ENCODE measurements around the gene BNIP3.

The BNIP3 gene

DNA sequence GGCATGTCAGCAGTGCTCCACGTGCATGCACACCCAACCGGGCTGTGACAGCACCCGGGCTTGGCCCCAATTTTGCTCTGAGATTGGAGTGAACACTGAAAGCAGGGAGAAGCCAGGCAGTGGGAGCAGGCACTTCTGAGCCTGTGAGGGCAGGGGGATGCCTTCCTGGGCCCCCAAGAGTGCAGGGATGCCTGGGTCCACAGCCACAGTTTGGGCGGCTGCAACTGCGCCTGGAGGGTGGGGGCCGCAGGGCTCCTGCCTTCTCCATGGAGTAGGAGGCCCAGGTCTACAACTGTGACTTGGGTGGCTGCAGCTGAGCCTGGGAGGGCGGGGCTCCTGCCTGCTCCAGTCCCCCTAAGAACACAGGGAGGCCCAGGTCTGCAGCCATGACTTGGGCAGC lies 37.6 kb upstream of the BNIP3 start:
- H3K9me3 ChIP-seq (ENCODE audit: control insufficient read depth in 2 of 2, low read length in 2 of 2), result no peaks in the 10 kb centered on the region
- H3K27ac ChIP-seq (ENCODE audit: low read depth in 2 of 2, low read length in 2 of 2), result no peak overlapping the region
- no peak overlapping the region for H3K4me3 ChIP-seq (ENCODE audit: low read length in 2 of 2)
- H3K4me1 ChIP-seq (ENCODE audit: control insufficient read depth in 2 of 2, insufficient read depth in 2 of 2, low read length in 2 of 2), result no peaks in the 10 kb centered on the region
- H3K9ac ChIP-seq (ENCODE audit: low read depth in 1 of 2, low read length in 2 of 2), result no peak overlapping the region
- no peaks in the 10 kb centered on the region for H3K36me3 ChIP-seq (ENCODE audit: control insufficient read depth in 2 of 2, insufficient read depth in 2 of 2, low read length in 2 of 2)
- peaks cover 3 to 8% of the 10 kb centered on the region in 2 donors for H3K27me3 ChIP-seq (ENCODE audit: control insufficient read depth in 2 of 2, insufficient read depth in 2 of 2, low read length in 2 of 2)

DNA sequence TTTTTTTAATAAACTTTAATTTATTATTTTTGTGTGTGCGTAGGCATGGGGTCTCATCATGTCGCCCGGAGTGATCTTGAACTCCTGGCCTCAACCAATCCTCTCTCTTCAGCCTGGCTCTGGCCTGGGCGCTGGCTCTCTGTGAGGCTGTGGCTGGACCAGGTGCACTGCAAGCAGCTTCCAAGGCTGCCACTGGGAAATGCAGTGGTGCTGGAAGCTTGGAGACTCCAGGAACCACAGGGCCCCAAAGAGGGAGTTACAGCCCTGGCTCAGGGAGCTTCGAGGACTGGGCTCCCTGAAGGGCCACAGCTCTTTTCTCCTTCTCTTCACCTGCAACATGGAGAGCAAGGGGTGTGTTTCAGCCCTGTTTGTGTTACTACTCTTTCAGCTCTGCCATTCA lies 36.7 kb upstream of the BNIP3 start:
- H3K4me1 ChIP-seq (ENCODE audit: control insufficient read depth in 2 of 2, insufficient read depth in 2 of 2, low read length in 2 of 2), result no peaks in the 10 kb centered on the region

DNA sequence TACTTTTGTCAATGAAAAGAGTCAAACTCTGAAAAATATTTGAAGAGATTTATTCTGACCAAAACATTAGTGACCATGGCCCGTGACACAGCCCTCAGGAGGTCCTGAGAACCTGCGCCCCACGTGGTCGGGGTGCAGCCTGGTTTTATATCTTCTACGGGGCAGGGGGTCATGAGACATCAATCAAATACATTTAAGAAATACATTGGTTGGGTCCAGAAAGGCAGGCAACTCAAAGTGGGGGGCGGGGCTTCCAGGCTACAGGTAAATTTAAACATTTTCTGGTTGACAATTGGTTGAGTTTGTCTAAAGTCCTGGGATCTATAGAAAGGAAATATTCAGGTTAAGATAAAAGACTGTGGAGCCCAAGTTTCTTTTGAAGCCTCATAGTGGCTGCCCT lies 34.8 kb upstream of the BNIP3 start:
- H3K27me3 ChIP-seq (ENCODE audit: control insufficient read depth in 2 of 2, insufficient read depth in 2 of 2, low read length in 2 of 2), result no peaks in the 10 kb centered on the region
- no peak overlapping the region for H3K9ac ChIP-seq (ENCODE audit: low read depth in 1 of 2, low read length in 2 of 2)
- no peak overlapping the region for H3K27ac ChIP-seq (ENCODE audit: low read depth in 2 of 2, low read length in 2 of 2)
- H3K4me3 ChIP-seq (ENCODE audit: low read length in 2 of 2), result no peak overlapping the region
- H3K36me3 ChIP-seq (ENCODE audit: control insufficient read depth in 2 of 2, insufficient read depth in 2 of 2, low read length in 2 of 2), result no peaks in the 10 kb centered on the region
- no peaks in the 10 kb centered on the region for H3K9me3 ChIP-seq (ENCODE audit: control insufficient read depth in 2 of 2, low read length in 2 of 2)
- H3K4me1 ChIP-seq (ENCODE audit: control insufficient read depth in 2 of 2, insufficient read depth in 2 of 2, low read length in 2 of 2), result no peaks in the 10 kb centered on the region

More for the DNA sequence above, 36.7 kb upstream of the BNIP3 start:
- H3K4me3 ChIP-seq (ENCODE audit: low read length in 2 of 2), result no peak overlapping the region
- H3K9me3 ChIP-seq (ENCODE audit: control insufficient read depth in 2 of 2, low read length in 2 of 2), result no peaks in the 10 kb centered on the region
- peaks cover 3 to 4% of the 10 kb centered on the region in 2 donors for H3K27me3 ChIP-seq (ENCODE audit: control insufficient read depth in 2 of 2, insufficient read depth in 2 of 2, low read length in 2 of 2)
- H3K36me3 ChIP-seq (ENCODE audit: control insufficient read depth in 2 of 2, insufficient read depth in 2 of 2, low read length in 2 of 2), result no peaks in the 10 kb centered on the region
- H3K27ac ChIP-seq (ENCODE audit: low read depth in 2 of 2, low read length in 2 of 2), result no peak overlapping the region
- no peak overlapping the region for H3K9ac ChIP-seq (ENCODE audit: low read depth in 1 of 2, low read length in 2 of 2)

DNA sequence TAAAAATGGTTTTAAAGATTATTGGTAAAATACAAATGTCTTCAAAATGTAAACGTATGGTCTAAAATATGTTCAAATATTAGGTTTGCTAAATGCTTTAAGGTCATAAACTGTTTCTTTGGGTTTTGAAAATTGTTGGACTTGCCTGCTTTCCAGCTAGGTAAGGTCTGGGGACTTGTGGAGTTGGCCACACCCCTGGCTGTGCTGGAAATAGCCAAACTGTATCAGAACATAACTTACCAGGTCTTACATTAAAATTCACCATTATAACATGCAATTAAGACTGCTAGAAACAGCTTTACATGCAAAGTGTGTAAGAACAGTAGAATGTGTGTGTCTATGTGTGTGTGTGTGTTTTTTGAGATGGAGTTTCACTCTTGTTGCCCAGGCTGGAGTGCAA lies 29.7 kb upstream of the BNIP3 start:
- no peak overlapping the region for H3K27ac ChIP-seq (ENCODE audit: low read depth in 2 of 2, low read length in 2 of 2)
- H3K4me3 ChIP-seq (ENCODE audit: low read length in 2 of 2), result no peak overlapping the region
- H3K36me3 ChIP-seq (ENCODE audit: control insufficient read depth in 2 of 2, insufficient read depth in 2 of 2, low read length in 2 of 2), result no peaks in the 10 kb centered on the region
- no peaks in the 10 kb centered on the region for H3K27me3 ChIP-seq (ENCODE audit: control insufficient read depth in 2 of 2, insufficient read depth in 2 of 2, low read length in 2 of 2)
- no peaks in the 10 kb centered on the region for H3K9me3 ChIP-seq (ENCODE audit: control insufficient read depth in 2 of 2, low read length in 2 of 2)
- no peaks in the 10 kb centered on the region for H3K4me1 ChIP-seq (ENCODE audit: control insufficient read depth in 2 of 2, insufficient read depth in 2 of 2, low read length in 2 of 2)
- no peak overlapping the region for H3K9ac ChIP-seq (ENCODE audit: low read depth in 1 of 2, low read length in 2 of 2)

DNA sequence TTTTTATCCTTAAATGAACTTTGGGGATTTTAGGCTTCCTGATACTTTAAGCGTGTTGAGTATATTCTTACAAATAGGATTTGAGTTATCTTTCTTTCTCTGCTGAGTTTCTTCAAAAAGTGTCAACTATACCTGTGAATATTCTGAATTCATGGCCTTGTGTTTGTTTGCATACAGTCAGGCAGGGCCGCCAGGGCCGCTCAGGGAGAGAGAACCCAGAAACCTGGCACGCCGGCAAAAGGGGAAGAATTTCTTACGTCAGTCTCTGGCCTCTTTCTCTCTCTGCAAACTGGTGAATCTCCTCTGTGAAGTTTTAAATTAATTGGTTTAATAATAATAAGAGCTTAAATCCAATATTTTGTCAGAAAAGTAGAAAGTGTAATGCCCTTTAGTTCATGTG lies 29.3 kb upstream of the BNIP3 start:
- no peaks in the 10 kb centered on the region for H3K27me3 ChIP-seq (ENCODE audit: control insufficient read depth in 2 of 2, insufficient read depth in 2 of 2, low read length in 2 of 2)
- H3K4me1 ChIP-seq (ENCODE audit: control insufficient read depth in 2 of 2, insufficient read depth in 2 of 2, low read length in 2 of 2), result no peaks in the 10 kb centered on the region
- no peaks in the 10 kb centered on the region for H3K36me3 ChIP-seq (ENCODE audit: control insufficient read depth in 2 of 2, insufficient read depth in 2 of 2, low read length in 2 of 2)
- no peak overlapping the region for H3K27ac ChIP-seq (ENCODE audit: low read depth in 2 of 2, low read length in 2 of 2)
- H3K4me3 ChIP-seq (ENCODE audit: low read length in 2 of 2), result no peak overlapping the region
- H3K9ac ChIP-seq (ENCODE audit: low read depth in 1 of 2, low read length in 2 of 2), result no peak overlapping the region
- no peaks in the 10 kb centered on the region for H3K9me3 ChIP-seq (ENCODE audit: control insufficient read depth in 2 of 2, low read length in 2 of 2)

DNA sequence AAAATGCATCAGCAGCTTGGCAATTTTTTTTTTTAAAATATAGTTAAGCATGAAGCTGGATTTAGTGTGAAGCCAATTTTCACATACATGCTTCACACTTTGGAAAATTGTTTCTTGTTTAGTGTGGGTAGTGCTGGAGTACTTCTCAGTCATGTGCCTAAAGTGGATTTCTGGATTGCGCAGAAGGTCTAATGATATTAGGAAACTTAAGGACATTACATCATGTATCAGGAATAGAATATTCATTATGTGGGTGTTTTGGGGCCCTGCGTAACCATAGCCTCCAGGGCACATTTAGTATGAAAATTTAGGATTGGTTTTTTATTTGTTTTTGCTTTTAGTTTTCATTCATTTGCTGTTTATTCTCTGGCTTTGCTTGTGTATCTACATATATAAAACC lies 28.8 kb upstream of the BNIP3 start:
- Histone ChIP-seq H3K4me1 (ENCODE audit: control insufficient read depth in 2 of 2, insufficient read depth in 2 of 2, low read length in 2 of 2) (no peaks in the 10 kb centered on the region), H3K36me3 (ENCODE audit: control insufficient read depth in 2 of 2, insufficient read depth in 2 of 2, low read length in 2 of 2) (no peaks in the 10 kb centered on the region), H3K9me3 (ENCODE audit: control insufficient read depth in 2 of 2, low read length in 2 of 2) (no peaks in the 10 kb centered on the region), H3K4me3 (ENCODE audit: low read length in 2 of 2) (no peak overlapping the region), H3K27ac (ENCODE audit: low read depth in 2 of 2, low read length in 2 of 2) (no peak overlapping the region), H3K9ac (ENCODE audit: low read depth in 1 of 2, low read length in 2 of 2) (no peak overlapping the region), H3K27me3 (ENCODE audit: control insufficient read depth in 2 of 2, insufficient read depth in 2 of 2, low read length in 2 of 2) (no peaks in the 10 kb centered on the region)

DNA sequence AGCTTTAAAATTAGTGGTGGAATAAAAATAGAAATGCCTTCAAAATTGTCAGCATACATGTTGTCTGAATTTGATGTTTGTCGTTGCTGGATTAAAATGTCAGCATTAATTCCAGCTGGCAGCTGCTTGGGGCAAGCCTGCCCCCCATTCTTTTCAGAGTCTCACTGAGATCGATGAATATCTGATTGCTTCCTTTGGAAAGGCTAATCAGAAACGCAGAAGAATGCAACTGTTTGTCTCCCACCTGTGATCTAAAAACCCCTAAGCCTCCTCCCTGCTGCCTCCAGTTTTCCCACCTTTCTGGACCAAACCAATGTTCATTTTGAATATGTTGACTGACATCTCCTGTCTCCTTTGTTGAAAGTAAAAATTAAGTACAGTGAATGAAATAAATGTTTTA lies 27.9 kb upstream of the BNIP3 start:
- no peak overlapping the region for H3K27ac ChIP-seq (ENCODE audit: low read depth in 2 of 2, low read length in 2 of 2)
- H3K27me3 ChIP-seq (ENCODE audit: control insufficient read depth in 2 of 2, insufficient read depth in 2 of 2, low read length in 2 of 2), result no peaks in the 10 kb centered on the region
- H3K36me3 ChIP-seq (ENCODE audit: control insufficient read depth in 2 of 2, insufficient read depth in 2 of 2, low read length in 2 of 2), result no peaks in the 10 kb centered on the region
- H3K9me3 ChIP-seq (ENCODE audit: control insufficient read depth in 2 of 2, low read length in 2 of 2), result no peaks in the 10 kb centered on the region
- no peaks in the 10 kb centered on the region for H3K4me1 ChIP-seq (ENCODE audit: control insufficient read depth in 2 of 2, insufficient read depth in 2 of 2, low read length in 2 of 2)
- H3K4me3 ChIP-seq (ENCODE audit: low read length in 2 of 2), result no peak overlapping the region
- H3K9ac ChIP-seq (ENCODE audit: low read depth in 1 of 2, low read length in 2 of 2), result no peak overlapping the region

DNA sequence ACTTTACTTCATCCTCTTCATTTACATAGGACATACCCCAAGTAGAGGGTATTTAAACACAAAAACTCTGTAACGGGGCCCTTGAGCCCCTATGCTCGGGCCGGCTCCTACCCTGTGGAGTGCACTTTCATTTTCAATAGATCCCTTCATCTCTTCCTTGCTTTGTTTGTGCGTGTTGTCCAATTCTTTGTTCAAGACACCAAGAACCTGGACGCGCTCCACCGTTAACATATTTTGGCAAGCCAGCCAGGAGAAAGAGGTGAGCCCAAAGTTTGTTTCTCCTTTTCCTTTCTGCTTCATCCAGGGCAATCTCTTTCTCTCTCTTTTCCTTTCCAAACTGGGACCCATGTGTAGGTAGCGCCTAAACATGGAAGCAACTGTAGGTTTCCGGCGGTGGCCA lies 26.0 kb upstream of the BNIP3 start:
- no peaks in the 10 kb centered on the region for H3K27me3 ChIP-seq (ENCODE audit: control insufficient read depth in 2 of 2, insufficient read depth in 2 of 2, low read length in 2 of 2)
- no peaks in the 10 kb centered on the region for H3K4me1 ChIP-seq (ENCODE audit: control insufficient read depth in 2 of 2, insufficient read depth in 2 of 2, low read length in 2 of 2)
- H3K27ac ChIP-seq (ENCODE audit: low read depth in 2 of 2, low read length in 2 of 2), result no peak overlapping the region
- no peaks in the 10 kb centered on the region for H3K9me3 ChIP-seq (ENCODE audit: control insufficient read depth in 2 of 2, low read length in 2 of 2)
- no peak overlapping the region for H3K4me3 ChIP-seq (ENCODE audit: low read length in 2 of 2)
- H3K36me3 ChIP-seq (ENCODE audit: control insufficient read depth in 2 of 2, insufficient read depth in 2 of 2, low read length in 2 of 2), result no peaks in the 10 kb centered on the region
- no peak overlapping the region for H3K9ac ChIP-seq (ENCODE audit: low read depth in 1 of 2, low read length in 2 of 2)

DNA sequence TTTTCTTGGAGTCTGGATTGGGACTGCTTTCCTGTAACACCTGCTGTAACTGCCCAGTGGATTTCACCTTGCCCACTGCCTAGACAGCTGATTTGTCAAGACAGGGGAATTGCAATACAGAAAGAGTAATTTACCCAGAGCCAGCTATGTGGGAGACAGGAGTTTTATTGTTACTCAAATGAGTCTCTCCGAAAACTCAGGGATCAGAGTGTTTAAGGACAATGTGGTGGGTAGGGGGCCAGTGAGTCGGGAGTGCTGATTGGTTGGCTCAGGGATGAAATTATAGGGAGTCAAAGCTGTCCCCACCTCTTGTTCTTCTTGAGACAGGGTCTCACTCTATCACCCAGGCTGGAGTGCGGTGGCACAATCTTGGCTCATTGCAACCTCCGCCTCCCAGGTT lies 25.2 kb upstream of the BNIP3 start:
- Histone ChIP-seq H3K27me3 (ENCODE audit: control insufficient read depth in 2 of 2, insufficient read depth in 2 of 2, low read length in 2 of 2) (no peaks in the 10 kb centered on the region), H3K4me1 (ENCODE audit: control insufficient read depth in 2 of 2, insufficient read depth in 2 of 2, low read length in 2 of 2) (no peaks in the 10 kb centered on the region), H3K27ac (ENCODE audit: low read depth in 2 of 2, low read length in 2 of 2) (no peak overlapping the region), H3K4me3 (ENCODE audit: low read length in 2 of 2) (no peak overlapping the region), H3K36me3 (ENCODE audit: control insufficient read depth in 2 of 2, insufficient read depth in 2 of 2, low read length in 2 of 2) (no peaks in the 10 kb centered on the region), H3K9me3 (ENCODE audit: control insufficient read depth in 2 of 2, low read length in 2 of 2) (no peaks in the 10 kb centered on the region), H3K9ac (ENCODE audit: low read depth in 1 of 2, low read length in 2 of 2) (no peak overlapping the region)

DNA sequence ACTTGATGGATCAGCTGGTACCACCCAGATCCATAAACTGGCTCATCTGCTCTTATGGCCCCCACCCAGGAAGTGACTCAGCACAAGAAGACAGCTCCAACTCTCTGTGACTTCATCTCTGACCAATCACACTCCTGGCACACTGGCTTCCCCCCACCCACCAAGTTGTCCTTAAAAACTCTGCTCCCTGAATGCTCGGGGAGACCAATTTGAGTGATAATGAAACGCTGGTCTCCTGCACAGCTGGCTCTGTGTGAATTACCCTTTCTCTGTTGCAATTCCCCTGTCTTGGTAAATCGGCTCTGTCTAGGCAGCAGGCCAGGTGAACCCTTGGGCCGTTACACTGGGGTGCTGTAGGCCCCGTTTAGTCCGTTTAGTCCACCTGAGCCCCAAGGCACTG lies 23.4 kb upstream of the BNIP3 start:
- H3K36me3 ChIP-seq (ENCODE audit: control insufficient read depth in 2 of 2, insufficient read depth in 2 of 2, low read length in 2 of 2), result no peaks in the 10 kb centered on the region

DNA sequence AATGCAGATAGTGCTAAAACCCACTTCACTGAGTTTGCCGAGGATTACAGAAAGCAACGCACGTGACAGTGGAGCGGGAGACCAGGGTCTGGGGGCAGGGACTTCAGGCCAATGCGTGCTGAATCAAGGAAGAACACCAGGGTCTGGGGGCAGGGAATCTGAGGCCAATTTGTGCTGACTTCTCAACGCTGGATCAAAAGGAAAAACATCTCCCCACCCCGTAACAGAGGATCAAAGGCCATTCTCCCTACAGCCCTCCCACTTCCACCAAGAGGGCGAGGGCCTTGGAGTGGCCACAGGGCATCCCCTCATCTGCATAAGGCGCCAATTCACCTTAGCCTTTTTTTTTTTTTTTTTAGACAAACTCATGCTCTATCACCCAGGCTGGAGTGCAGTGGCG lies 22.3 kb upstream of the BNIP3 start:
- Histone ChIP-seq H3K4me3 (ENCODE audit: low read length in 2 of 2) (no peak overlapping the region), H3K9me3 (ENCODE audit: control insufficient read depth in 2 of 2, low read length in 2 of 2) (no peaks in the 10 kb centered on the region), H3K36me3 (ENCODE audit: control insufficient read depth in 2 of 2, insufficient read depth in 2 of 2, low read length in 2 of 2) (no peaks in the 10 kb centered on the region), H3K27me3 (ENCODE audit: control insufficient read depth in 2 of 2, insufficient read depth in 2 of 2, low read length in 2 of 2) (no peaks in the 10 kb centered on the region), H3K27ac (ENCODE audit: low read depth in 2 of 2, low read length in 2 of 2) (no peak overlapping the region), H3K9ac (ENCODE audit: low read depth in 1 of 2, low read length in 2 of 2) (no peak overlapping the region), H3K4me1 (ENCODE audit: control insufficient read depth in 2 of 2, insufficient read depth in 2 of 2, low read length in 2 of 2) (no peaks in the 10 kb centered on the region)

More for the DNA sequence above, 23.4 kb upstream of the BNIP3 start:
- Histone ChIP-seq H3K27me3 (ENCODE audit: control insufficient read depth in 2 of 2, insufficient read depth in 2 of 2, low read length in 2 of 2) (no peaks in the 10 kb centered on the region), H3K9ac (ENCODE audit: low read depth in 1 of 2, low read length in 2 of 2) (no peak overlapping the region), H3K4me1 (ENCODE audit: control insufficient read depth in 2 of 2, insufficient read depth in 2 of 2, low read length in 2 of 2) (no peaks in the 10 kb centered on the region), H3K27ac (ENCODE audit: low read depth in 2 of 2, low read length in 2 of 2) (no peak overlapping the region), H3K4me3 (ENCODE audit: low read length in 2 of 2) (no peak overlapping the region), H3K9me3 (ENCODE audit: control insufficient read depth in 2 of 2, low read length in 2 of 2) (no peaks in the 10 kb centered on the region)
